Glomerular endothelial cell (primary cell): ENCODE results near the gene TMEM266. TPM values are rescaled to one million over a fixed set of nuclear protein-coding genes. Genes with fewer than 3 reads are reported as not detected.

ENCODE experiments used
- DNase-seq: peaks from one replicate; pipeline ENCODE4 v3.0.0-alpha.2; 2011; ENCODE audit warnings: low read depth, low spot score; ENCODE audit errors: extremely low read depth
- total RNA-seq: library from RNA; depleted of rRNA; stranded (reverse); fragments of >200 nt; gene quantifications from 2 replicates; pipeline ENCODE4 v1.2.3, GENCODE V29; 2015

The TMEM266 gene
- total RNA-seq, 1 donor from 2014 or later, result not detected

DNA sequence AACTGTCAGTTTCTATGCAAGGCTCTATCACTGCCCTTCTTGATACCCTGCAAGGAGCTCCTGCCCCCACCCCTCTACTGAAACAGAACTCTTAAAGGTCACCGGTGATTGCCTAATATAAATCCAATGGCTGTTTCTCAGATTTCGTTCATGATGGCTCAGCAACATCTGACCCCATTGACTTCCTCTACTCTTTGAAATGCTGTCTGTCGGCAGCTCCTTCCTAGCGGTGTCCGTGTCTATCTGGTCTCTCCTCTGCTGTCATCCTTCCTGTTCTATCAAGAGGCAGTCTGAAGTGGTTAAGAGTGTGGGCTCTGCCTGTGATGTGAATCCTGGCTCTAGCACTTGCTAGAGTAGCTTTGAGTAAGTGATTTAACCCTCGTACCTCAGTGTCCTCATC is 5.5 kb downstream of the TMEM266 start:
- DNase-seq, result no peak

DNA sequence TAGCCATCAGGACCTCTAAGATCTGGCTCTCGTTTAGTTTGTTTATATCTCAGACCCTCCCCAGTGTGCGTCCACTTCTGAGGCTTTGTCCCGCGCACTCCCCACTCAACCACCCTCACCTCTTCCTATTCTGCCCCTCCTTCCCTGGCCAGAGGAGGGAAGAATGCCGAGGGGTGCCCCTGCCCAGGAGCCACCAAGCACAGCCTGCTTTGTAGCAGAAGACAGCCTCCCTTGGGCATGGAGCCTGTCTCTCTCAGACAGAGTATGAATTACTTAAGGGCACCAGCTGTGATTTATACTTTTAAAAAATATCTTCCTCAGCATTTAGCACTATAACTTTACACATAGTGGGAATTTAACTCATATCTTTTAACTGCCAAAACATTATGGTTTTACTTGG is 6.0 kb downstream of the TMEM266 start:
- no peak for DNase-seq

DNA sequence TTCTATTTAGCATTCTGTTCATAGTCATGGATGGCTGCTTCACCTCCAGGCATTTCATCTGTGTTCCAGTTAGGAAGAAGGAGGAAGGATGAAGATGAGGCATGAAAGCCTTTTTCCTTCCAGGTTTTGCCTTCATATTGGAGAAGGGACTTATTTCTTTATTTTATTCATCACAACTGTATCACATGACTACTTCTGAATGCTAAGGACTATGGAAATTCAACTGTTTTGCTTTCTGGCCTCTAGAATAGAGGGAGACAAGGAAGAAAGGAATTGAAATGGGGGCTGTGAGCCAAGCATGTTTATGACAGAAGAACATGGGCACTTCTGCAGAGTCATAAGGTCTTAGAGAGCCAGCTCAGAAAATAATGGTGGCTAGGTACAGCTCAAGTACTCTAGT is 10.4 kb downstream of the TMEM266 start:
- DNase-seq, result no peak

DNA sequence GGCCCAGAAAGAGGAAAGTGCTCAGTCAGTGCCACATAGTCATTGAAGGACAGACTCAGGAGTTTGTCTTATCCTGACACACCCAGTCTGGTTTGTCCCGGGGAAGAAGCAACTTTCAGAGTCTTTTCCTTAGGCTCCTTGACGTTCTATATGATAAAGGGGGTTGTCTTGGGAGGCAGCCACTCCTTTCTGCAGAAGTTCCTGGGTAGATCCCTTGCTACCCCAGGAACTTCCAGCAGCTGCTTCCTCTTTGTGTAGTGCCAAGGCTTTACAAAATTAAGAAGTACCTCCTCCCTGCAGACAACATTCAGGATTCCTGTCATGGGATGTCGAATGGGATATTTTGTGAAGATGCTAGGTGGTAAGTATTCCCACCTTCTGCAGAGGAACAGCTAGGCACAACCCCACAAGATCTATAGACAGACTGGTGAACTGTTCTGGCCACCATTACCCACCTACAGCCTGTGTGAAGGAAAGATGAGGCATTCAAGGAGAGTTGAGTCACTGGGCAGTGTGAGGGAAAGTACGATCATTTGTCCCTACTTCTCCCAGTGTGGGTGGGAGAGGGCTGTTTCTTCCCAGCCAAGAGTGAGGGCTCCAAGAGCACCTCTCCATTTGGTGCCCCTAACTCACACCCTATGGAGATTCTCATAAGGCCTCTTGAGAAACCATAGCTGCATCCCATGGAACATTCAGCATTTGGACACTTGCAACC is 11.3 kb downstream of the TMEM266 start:
- DNase-seq, result no peak

DNA sequence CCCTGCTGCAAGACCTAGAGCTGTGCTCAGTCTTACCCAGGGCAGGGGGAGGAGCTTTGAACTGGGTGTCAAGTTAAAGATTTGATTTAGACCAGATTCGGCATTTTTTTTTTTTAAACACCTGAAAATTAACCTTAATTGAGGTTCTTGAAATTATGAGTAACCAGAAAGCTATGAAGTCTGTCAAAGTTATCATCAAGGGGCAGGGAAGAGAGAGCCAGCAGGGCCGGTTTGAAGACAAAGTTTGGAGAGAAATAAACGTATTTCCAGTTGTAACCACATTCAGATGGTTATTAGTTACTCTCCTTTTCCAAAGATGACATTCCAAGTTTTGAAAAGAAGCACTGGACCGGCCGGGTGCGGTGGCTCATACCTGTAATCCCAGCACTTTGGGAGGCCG is 12.0 kb downstream of the TMEM266 start:
- no peak for DNase-seq

DNA sequence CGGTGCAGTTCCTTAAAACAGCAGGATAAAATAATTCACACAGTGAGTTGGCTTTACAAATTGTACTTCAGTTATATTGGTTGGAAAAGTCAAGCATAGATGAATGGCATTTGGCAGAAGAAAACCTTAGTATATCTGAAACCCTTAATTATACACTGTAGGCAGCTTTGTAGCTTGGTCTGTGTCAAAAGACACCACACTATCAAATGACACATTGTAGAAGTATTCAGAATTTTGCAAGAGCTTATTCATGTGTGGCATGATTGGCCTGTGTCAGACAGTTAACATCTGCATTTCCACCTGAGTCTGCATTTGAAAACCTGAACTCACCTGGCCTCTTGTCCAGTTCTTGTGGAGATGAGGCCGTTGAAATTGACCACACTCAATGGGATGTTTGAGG is 13.8 kb downstream of the TMEM266 start:
- DNase-seq, result no peak

DNA sequence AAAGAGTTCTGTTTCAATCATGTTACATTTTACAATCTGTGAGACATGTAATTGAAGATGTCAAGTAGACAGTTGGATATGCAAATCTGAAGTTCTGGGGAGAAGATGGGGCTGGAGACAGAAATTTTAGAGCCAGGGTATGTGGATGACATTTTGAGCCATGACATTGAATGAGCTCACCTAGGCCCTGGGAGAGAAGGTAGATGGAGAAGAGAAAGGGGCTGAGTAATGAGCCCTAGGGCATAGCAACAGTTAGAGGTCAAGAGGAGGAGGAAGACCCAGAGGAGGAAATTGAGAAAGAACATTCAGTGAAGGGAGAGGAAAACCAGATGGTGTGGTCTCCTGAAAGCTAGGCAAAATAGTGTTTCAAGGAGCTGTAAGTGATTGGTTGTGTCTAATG is 15.3 kb downstream of the TMEM266 start:
- no peak for DNase-seq

DNA sequence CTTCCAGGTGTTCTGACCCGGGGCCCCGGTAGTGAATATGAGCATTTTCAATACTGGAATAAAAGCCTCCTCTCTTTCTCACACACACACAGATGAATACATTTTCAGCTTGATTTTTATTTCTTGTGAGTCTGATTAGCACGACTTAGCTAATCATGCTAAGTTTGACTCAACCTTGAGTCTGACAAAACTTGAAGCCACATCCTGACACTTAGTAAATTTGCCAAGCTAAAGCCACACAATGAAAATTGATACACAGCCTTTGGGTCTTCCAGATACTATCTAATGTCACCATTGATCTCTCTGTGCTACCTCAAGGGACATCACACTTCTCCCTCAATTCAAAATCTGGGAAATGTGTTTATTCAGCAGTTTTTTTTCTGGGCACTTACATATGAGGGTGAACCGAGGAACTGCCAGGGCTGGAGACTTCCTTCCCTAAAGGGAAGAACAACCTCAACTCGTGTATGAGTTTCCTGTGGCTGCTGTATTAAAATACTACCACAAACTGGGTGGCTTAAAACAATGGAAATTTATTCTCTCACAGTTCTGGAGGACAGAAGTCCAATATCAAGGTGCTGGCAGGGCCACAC is 18.6 kb downstream of the TMEM266 start:
- no peak for DNase-seq

DNA sequence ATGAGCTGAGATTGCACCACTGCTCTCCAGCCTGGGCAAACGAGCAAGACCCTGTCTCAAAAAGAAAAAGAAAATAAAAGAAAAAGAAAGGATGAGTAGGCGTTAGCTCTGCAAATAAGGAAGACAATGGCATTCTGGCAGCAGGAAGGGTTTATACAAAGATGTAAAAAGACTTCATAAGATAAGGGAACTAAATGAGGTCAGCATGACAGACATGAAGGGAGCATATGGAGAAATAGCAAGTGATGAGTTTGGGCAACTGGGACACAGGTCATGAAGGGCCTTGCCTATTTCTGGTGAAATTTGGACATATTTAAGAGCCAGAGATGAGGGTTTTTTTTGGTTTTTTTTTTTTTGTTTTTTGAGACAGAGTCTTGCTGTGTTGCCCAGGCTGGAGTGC is 24.5 kb downstream of the TMEM266 start:
- DNase-seq, result no peak

DNA sequence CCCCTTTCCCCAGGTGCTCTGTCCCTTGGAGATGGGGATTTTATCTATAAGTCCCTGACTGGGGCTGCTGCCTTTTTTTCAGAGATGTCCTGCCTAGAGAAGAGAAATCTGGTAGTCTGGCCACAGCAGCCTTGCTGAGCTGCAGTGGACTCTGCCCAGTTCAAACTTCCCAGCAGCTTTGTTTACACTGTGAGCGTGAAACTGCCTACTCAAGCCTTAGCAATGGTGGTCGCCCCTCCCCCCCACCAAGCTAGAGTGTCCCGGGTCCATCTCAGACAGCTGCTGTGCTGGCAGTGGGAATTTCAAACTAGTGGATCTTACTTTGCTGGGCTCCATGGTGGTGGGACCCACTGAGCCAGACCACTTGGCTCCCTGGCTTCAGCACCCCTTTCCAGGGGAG is 38.9 kb downstream of the TMEM266 start:
- no peak for DNase-seq

DNA sequence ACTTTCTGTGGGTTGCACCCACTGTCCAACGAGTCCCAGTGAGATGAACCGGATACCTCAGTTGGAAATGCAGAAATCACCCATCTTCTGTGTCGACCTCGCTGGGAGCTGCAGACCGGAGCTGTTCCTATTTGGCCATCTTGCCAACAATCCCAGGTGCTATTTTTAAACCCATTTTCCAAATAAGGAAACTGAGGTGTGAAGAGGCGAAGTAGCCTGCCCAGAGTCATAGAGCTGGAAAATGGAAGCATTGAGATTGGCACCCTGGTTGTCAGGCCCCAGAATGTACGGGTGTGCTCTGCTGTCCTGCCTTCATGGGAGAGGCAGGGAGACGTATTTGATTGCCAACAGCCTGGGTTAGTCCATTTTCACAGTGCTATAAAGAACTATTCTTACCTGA is 39.6 kb downstream of the TMEM266 start:
- DNase-seq, result no peak

DNA sequence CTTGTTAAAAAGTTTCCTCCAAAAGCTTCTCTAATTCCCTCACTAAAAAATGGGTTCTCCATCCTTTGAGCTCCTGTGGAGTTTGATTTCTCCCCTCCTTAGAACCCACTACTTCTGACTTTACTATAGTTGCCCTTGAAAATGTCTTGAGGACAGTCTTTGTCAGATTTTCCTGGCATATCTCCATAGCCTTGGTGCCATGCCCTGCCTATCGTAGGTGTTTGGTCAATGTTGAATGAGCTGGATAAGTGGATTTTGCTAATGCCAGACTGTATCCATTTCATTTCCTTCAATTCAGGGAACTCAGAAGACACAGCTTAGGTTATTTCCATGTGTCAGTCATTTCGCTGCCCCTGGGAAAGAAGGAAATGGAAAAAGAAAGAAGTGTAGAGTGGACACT is 40.6 kb downstream of the TMEM266 start:
- DNase-seq, result no peak

DNA sequence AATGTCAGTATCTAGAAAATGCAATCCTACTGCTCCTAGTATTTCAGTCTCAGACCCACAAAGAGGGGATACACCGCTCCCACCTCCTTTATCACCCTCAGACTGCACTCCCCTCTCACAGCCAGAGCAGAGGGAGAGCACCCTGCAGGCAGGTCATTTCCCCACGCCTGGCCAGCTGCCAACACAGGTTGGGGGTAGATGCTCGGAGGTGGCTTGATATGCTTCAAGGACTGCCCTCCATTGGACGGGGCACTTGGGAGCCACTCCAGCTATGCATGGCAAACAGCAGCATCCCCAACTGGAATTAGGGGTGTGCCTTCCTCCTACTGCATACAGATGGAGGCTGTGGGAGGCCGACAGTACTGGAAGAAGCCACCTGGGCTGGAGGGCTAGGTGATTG is 41.9 kb downstream of the TMEM266 start:
- DNase-seq, result no peak

DNA sequence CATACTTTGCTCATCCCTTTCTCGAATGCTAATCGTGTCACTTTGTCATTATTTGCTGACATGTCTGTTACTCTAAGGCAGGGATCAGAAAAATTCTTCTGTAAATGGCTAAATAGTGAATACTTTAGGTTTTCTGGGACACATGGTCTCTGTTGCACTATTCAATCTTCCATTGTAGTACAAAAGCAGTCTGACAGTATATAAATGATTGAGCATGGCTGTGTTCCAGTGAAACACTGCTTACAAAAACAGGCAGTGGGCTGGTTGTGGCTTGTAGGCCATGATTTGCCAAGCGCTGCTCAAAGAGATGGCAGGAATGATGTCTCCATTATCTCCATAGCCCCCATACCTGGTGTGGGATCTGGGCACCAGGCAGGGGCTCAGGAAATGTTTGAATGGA is 45.6 kb downstream of the TMEM266 start:
- DNase-seq, result no peak

DNA sequence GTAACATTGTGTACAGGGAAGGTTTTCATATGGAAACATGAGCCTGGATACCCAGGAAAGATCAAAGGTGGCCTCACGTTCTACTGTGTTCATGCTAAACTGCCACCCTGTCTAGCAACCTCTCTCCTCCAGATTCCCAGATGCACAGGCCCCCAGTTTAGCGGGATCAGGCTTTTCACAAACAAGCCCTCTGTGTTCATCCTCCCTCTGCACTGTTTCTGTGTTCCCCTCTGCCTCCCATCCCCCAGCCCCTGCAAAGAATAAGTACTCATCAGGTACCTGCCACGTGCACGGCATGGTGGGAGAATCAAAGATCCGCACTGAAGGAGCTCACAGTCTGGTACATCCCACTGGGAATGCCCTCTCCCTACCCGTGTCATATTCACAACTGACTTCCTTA is 46.1 kb downstream of the TMEM266 start:
- DNase-seq, result no peak

DNA sequence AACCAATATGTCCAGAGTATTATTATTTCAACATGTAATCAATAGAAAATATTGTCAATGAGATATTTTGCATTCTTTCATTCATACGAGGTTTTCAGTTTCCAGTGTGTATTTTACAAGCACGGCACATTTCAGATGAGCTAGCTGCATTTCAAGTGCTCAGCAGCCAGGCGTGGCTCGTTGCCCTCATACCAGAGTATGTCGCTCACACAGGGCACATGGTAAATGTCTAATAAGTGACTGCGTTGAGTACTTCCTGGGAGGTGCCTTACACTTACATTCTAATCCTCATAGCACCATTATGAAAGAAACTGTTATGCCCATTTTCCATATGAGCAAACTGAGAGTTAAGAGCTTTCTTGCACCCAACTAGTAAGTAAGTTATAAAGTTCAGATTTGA is 47.4 kb downstream of the TMEM266 start:
- no peak for DNase-seq

DNA sequence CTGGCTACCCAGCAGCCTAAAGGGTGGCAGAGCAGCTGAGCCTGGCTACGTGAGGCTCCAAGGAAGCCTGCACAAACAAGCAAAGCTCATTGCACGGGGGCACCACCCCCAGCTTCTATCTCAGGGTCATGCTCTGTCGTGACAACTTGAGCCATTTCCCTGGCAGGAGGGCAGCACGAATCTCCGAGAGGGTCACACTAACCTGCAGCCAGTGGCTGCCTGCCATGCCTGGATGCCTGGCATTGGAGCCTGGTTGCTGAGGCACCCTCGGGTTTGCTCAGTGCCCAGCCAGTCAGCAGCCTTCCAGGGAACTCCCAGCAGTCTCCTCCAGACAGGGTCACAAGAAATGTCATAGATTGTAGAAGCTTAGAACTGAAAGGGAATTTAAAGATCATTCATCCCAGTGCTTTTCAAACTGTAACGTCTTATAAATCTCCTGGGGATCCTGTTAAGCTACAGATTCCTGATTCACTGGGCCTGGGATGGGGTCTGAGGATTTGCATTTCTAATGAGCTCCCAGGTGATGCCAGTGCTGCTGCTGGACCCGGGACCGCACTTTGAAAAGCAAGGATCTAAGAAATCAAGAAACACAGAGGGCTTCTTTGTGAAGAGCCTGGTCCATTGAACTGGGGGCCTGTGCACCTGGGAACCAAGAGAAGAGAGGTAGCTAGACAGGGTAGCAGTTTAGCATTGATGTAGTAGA is 48.4 kb downstream of the TMEM266 start:
- no peak for DNase-seq

DNA sequence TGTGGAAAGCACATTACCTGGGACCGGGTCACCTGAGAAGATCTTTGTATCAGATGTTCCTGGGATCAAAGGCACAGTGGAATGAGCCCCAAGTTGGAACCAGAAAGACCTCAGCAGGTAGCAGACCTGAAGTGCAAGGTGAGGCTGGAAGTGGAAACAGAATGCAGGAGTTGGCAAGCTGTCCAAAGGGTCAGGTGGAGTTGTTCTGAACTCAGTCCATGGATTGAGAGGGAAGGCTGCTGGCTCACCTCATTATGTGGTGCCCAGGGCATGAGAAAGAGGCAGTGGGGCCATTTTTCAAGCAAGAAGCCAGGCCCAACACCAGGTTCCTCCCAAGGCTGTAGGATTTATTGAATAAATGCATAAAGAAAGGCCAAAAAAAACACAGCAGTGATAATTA is 49.3 kb downstream of the TMEM266 start:
- no peak for DNase-seq

DNA sequence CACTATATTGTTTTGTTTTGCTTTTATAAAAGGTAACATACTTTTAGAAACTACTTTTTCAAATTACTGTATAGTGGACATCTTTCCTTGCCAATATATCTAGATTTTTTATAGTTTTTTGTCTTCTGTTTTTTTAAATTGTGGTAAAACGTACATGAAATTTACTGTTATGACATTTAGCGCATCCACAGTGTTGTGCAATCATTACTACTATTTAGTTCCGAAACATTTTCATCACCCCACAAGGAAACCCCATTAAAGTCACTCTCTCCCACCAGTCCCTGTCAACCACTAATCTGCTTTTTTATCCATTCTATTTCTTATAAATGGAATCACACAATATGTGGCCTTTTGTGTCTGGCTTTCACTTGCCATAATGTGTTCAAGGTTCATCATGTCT is 54.8 kb downstream of the TMEM266 start:
- no peak for DNase-seq

DNA sequence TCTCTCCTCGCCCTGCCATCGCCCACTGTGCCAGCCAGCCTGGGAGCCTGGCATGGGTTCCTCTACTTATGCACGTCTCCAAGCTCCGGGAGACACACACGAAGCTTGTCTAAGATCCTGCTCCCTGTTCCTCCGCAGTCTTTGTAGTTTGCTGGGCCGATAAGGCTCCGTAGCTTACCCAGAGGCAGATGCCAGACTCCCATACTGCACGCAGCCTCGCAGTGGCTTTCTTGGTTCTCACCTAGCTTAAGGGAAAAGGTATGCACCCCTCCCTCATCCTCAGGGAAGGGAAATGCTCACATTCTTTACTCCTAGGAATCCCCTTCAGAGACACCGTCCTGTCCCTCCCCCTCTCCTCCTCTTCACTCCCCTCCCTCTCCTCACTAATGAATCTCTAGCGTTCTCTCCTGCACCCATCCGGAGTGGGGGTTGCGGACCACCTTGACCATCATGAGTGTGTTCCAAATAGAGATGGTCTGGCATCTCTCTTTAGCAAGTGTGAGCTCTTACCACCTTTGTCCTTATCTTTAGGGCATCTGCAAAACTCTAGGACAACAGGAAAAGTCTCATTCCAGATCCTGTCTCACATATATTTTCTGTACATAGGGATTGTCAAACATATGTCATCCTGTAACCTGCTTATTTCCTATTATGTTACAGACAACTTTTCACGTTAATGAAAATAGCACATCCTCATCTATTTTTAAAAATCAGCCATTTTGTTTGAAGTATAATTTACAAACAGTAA is 56.5 kb downstream of the TMEM266 start:
- no peak for DNase-seq

DNA sequence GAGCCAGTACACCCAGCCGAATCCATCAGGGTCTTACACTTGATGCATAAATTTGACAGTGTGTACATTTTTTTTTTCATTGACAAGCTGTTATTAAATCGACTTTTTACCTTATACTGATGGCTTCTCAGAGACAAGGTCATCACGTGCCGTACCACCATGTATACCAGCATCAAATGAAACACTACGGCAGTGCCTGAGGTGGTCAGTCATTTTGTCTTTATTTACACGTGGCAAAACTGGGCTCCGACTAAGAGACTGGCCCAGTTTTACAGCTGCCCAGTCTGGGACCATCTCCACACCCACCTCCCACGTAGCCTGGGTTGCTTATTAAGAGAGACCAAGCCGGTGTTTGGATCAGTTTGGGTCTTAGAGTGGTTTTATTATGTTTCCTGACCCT is 57.4 kb downstream of the TMEM266 start:
- no peak for DNase-seq

DNA sequence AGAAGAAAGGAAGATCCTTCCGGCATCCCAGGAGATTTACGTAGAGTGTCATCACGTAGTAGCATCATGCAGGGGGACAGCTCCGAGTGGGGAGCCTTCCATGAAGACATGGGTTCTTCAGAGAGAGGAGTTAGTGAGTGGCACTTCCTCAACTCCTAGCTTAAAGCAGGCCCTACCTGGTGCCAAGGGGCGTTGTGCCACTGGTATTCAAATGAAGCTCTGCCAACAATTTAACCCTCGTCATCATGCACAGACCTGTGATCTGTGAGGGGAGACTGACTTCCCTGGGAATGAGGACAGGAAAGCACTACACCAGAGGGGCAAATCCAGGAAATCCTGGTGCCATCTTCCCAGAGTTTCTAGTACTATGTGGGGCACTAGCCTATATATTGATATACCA is 59.0 kb downstream of the TMEM266 start:
- DNase-seq, result no peak
